DMS79 treated with DMSO at 0.1 percent for 48 hours (cell line): ENCODE data around the gene BMP7.

Experiments
- DNase-seq: peaks from one replicate; lab custom pipeline; 2025; lab: John Stamatoyannopoulos, UW

Gene BMP7

GRCh38 chr20:57124800-57125517 lies 141.5 kb downstream of the BMP7 start:
- peak; percentile 87 for DNase-seq

GRCh38 chr20:57124366-57124765 lies 142.1 kb downstream of the BMP7 start:
- DNase-seq = peak; percentile 82

GRCh38 chr20:57123504-57123903 lies 142.9 kb downstream of the BMP7 start:
- no peak for DNase-seq

DNA sequence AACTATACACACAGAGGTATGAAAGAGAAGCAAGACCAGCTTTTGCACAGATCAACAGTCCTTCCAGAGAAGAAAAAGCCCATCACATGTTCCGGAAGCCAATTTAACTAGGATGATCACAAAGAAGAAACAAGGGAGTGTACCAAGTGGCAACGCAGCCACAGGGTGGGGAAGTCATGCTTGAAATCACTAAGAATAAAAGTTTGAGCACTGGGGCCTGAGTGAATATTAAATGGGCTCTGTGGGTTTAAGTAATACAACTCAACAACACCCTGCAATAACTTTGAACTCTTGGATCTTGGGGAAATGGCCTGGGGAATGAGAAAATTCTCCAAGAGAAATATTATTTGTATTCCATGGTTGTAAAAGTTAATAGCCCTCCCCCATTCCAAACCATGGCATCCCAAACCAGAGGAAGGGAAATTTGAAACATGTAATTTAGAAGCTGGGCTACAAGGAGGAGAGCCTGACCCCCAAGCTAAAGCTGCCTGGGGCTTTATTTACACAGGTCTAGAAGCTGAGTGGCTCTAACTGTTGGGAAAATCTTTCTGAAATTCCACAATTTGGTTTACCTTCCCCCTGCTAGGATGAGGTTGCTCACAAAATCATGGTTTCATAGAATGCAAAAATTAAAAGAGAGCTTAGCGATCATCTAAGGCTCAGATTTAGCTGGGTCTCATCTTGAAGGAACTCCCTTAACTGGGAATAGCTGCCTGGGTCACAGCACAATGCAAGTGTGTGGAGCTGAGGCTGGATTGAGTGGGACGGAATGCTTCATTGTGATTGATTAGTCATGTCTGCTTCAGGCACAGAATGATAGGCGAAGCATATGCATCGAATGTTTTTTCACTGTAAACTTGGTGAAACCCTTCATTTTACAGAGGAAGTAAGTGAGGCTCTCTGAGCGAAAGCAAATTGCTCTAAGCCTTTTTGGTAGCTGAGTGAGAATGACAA lies 143.6 kb downstream of the BMP7 start:
- no peak for DNase-seq

DNA sequence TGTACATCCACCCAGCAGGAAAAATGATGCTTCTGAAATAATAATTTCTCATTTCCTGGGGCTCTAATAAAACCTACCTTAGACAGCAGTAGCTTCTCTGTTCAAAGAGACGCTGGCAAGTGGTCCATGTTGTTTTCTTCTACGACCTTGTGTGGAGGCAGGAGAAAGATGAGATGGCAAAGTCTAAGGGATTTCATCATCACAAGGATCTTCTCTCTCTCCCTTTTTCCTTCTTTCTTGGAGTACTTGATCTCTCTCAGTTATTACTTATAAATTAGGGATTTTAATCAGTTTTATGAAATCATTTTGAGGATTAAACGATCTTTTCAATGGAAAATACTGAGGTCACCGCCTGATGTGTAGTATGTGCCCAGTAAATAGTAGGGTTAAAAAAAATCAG lies 147.5 kb downstream of the BMP7 start:
- no peak for DNase-seq
